Measurements from ENCODE around the gene TACR3. TPM values are rescaled to one million over a fixed set of nuclear protein-coding genes. Genes with fewer than 3 reads are reported as not detected.
A peak's percentile ranks its signal among the peaks of the same experiment; 100 is the strongest.
"Not testable (repeated sequence)": the region's sequence is repeated elsewhere in the genome, so short reads cannot be mapped to it uniquely, and the experiment has no call there.

TACR3 gene
- total RNA-seq, 1 experiment from 2014 or later: not detected

DNA sequence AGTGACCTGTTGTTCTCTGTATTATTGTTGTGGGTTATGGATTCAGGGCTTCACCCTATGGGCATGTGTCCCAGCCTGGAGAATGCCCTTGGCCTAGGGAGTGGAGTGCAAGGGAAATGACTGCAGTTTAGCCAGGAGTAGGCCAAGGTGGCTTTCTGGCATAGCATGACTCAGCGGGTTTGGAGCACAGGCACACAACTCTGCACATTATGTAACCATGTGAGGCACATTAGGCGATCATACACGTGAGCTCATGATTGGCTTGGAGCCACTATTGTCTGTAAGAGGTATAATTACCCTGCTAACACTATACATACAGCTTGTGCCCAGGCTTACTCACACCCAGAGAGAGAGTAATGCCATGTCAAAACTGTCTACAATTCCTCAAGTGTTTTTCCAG, 35.1 kb upstream of the TACR3 start:
- H3K79me2 ChIP-seq (ENCODE audit: low read length): no peaks in the 10 kb centered on the region
- ChIA-PET CTCF (no interaction called here), POLR2A (ENCODE audit: unreplicated experiment) (no interaction called here)
- H3F3A ChIP-seq (ENCODE audit: low read length, unreplicated experiment): no peaks in the 10 kb centered on the region
- H3K9ac ChIP-seq (ENCODE audit: low read length): no peak overlapping the region
- intact Hi-C loops (cut with micrococcal nuclease): no loop called here
- no peaks in the 10 kb centered on the region for H3K27me3 ChIP-seq (ENCODE audit: low read length)
- H4K20me1 ChIP-seq (ENCODE audit: low read length): no peaks in the 10 kb centered on the region
- TF ChIP-seq CTCF (conservative IDR thresholded peaks at IDR 0.05; ENCODE audit: low read depth, low read length) (no peak), EZH2phosphoT487 (IDR thresholded peaks at IDR 0.05; ENCODE audit: borderline replicate concordance, low read length) (no peak), EZH2 (IDR thresholded peaks at IDR 0.05; ENCODE audit: low read length, unreplicated experiment) (no peak)
- H2AFZ ChIP-seq (ENCODE audit: low read length): peak overlapping the region; percentile 34; the same call in 1 of the 2 replicates
- ATAC-seq (no peak), DNase-seq (peak; percentile 13)
- H3K36me3 ChIP-seq (ENCODE audit: low read depth, low read length): no peaks in the 10 kb centered on the region
- no peak overlapping the region for H3K27ac ChIP-seq (ENCODE audit: low read length)
- H3K9me2 ChIP-seq (replicated peaks; ENCODE audit: low read length): no peaks in the 10 kb centered on the region
- H3K4me3 ChIP-seq (ENCODE audit: low read length): no peak overlapping the region
- no TSS peak for BruUV-seq (replicated peaks)
- no peaks in the 10 kb centered on the region for H3K4me1 ChIP-seq (ENCODE audit: insufficient read depth, low read length)
- H3K4me2 ChIP-seq (ENCODE audit: low read length): no peak overlapping the region
- no peaks in the 10 kb centered on the region for H3K9me3 ChIP-seq (ENCODE audit: low read length)

DNA sequence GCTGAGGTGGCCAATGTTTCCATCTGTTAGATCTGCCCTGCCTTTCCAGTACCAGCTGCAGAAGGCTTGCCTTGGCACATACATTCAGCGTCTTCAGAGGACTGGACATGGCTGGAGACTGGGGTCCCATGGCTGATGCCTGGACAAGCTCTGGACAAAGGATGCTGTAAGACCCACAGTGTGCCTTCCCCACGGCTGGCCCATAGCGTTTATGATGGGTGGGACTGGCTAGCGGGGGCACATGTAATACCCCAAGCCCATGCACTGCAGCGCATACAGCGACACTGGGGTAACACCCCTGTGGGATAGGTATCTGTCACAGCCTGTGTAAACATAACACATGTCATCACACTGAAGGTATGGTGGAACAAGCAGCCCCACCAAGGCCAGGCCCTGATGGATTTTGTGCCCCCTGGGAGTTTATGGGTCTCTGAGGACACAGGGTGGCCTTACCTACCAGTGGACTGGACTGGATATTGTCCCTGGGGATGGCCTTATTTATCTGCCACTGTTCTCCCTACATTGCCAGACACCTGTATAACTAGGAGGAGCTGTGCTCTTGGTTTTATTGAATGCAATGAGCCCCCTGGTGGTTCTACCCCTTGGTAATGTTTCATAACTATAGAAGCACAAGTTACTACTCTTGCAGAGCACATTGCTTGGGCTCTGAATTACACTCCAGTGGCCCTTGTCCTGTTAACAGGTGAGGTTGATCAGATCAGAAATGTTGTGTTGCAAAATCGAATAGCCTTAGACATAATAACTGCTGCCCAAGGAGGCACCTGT, 34.3 kb upstream of the TACR3 start:
- no peaks in the 10 kb centered on the region for H3F3A ChIP-seq (ENCODE audit: low read length, unreplicated experiment)
- H2AFZ ChIP-seq (ENCODE audit: low read length): no peak overlapping the region
- H3K9me3 ChIP-seq (ENCODE audit: low read length): no peaks in the 10 kb centered on the region
- no peaks in the 10 kb centered on the region for H3K36me3 ChIP-seq (ENCODE audit: low read depth, low read length)
- H3K27ac ChIP-seq (ENCODE audit: low read length): no peak overlapping the region
- ChIA-PET POLR2A (ENCODE audit: unreplicated experiment) (no interaction called here), CTCF (no interaction called here)
- H4K20me1 ChIP-seq (ENCODE audit: low read length): no peaks in the 10 kb centered on the region
- DNase-seq (no peak), ATAC-seq (no peak)
- no peaks in the 10 kb centered on the region for H3K79me2 ChIP-seq (ENCODE audit: low read length)
- H3K4me3 ChIP-seq (ENCODE audit: low read length): no peak overlapping the region
- no peaks in the 10 kb centered on the region for H3K4me1 ChIP-seq (ENCODE audit: insufficient read depth, low read length)
- TF ChIP-seq CTCF (conservative IDR thresholded peaks at IDR 0.05; ENCODE audit: low read depth, low read length) (no peak), EZH2 (IDR thresholded peaks at IDR 0.05; ENCODE audit: low read length, unreplicated experiment) (no peak), EZH2phosphoT487 (IDR thresholded peaks at IDR 0.05; ENCODE audit: borderline replicate concordance, low read length) (no peak)
- no peak overlapping the region for H3K9ac ChIP-seq (ENCODE audit: low read length)
- H3K4me2 ChIP-seq (ENCODE audit: low read length): no peak overlapping the region
- intact Hi-C loops (cut with micrococcal nuclease): no loop called here
- no peaks in the 10 kb centered on the region for H3K9me2 ChIP-seq (replicated peaks; ENCODE audit: low read length)
- no TSS peak for BruUV-seq (replicated peaks)
- H3K27me3 ChIP-seq (ENCODE audit: low read length): no peaks in the 10 kb centered on the region

- not testable (repeated sequence) for H3K27me3 ChIP-seq (ENCODE audit: low read length)
These were observed 3.4 kb upstream of the TACR3 start for GRCh38 chr4:103723150-103723549.

More at GRCh38 chr4:103723150-103723549, 3.4 kb upstream of the TACR3 start:
- H3K4me1 ChIP-seq (ENCODE audit: insufficient read depth, low read length); H3K79me2 ChIP-seq (ENCODE audit: low read length); H3K9ac ChIP-seq (ENCODE audit: low read length); H3K9me3 ChIP-seq (ENCODE audit: low read length); ATAC-seq; POLR2A ChIA-PET (ENCODE audit: unreplicated experiment); H3F3A ChIP-seq (ENCODE audit: low read length, unreplicated experiment); H3K36me3 ChIP-seq (ENCODE audit: low read depth, low read length); H4K20me1 ChIP-seq (ENCODE audit: low read length); H3K9me2 ChIP-seq (replicated peaks; ENCODE audit: low read length); H3K4me3 ChIP-seq (ENCODE audit: low read length); DNase-seq; H3K27ac ChIP-seq (ENCODE audit: low read length); BruUV-seq (replicated peaks); H2AFZ ChIP-seq (ENCODE audit: low read length); H3K4me2 ChIP-seq (ENCODE audit: low read length); intact Hi-C loops (cut with micrococcal nuclease); CTCF ChIA-PET: not testable (repeated sequence)

Data from PC-3 (cell line).